HCT116 (cell line): Measurements from ENCODE around the gene PRKAG2. TPM values are rescaled to one million over a fixed set of nuclear protein-coding genes. Genes with fewer than 3 reads are reported as not detected.

Experiments
- ATAC-seq: fragments of 200-7000 bp; cut with Tn5 transposase; 2 replicates; pipeline ENCODE4 v1.9.1; 2020; ENCODE audit warnings: mild to moderate bottlenecking, moderate library complexity
- BruUV-seq: library from RNA; stranded (reverse); fragments of 400-500 nt; replicated peaks from 2 replicates; lab custom pipeline; 2021; lab: Mats Ljungman, UMichigan
- CTCF ChIA-PET: fragments of 300-600 bp; sonication (Branson Sonifier 250); formaldehyde crosslinking; loops from one replicate; lab custom pipeline; 2021; ENCODE audit warnings: antibody characterized with exemption; lab: Charles Lee
- POLR2A ChIA-PET: fragments of 300-600, 350-600 bp; sonication (Branson Sonifier 250); formaldehyde crosslinking; loops from one replicate; lab custom pipeline; 2021; ENCODE audit warnings: antibody characterized with exemption; lab: Charles Lee
- RAD21 ChIA-PET, 2 experiments: fragments of 300-600 bp; sonication (Branson Sonifier 250); formaldehyde crosslinking; loops; one replicate each; lab custom pipeline; 2023; ENCODE audit warnings: low total read pairs in 2 of 2; ENCODE audit not compliant: uncharacterized antibody in 2 of 2, unreplicated experiment in 2 of 2, low non-redundant PET in 1 of 2; lab: Charles Lee
- DNase-seq: peaks from one replicate; pipeline ENCODE4 v3.0.0-alpha.2; 2010; ENCODE audit warnings: low read depth, low spot score
- H2AFZ ChIP-seq: fragments of 200-600 bp; shearing (Covaris generic), sonication (generic); 2 replicates; pipeline ENCODE4 v1.6.1; 2017; ENCODE audit warnings: low read depth, mixed run types, mixed read lengths, antibody characterized with exemption, low read length; ENCODE audit not compliant: poor library complexity, severe bottlenecking
- H3K27ac ChIP-seq: 2 replicates; pipeline ENCODE4 v1.5.1; 2012; ENCODE audit warnings: low read depth, low read length
- H3K27me3 ChIP-seq: fragments of 200-600 bp; sonication (generic); 2 replicates; pipeline ENCODE4 v1.6.1; 2016; ENCODE audit warnings: mixed run types, low read length, mixed read lengths; ENCODE audit not compliant: insufficient read depth
- H3K36me3 ChIP-seq, 2 experiments: fragments of 200-500 bp in 1 of 2; fragments of 200-600 bp in 1 of 2; sonication (Bioruptor generic) in 1 of 2; sonication (generic) in 1 of 2; 2 replicates each; pipeline versions ENCODE4 v1.5.1 to v1.6.1; 2014 to 2016; ENCODE audit warnings: low read length in 2 of 2, inconsistent platforms in 1 of 2, mixed read lengths in 1 of 2, mixed run types in 1 of 2; ENCODE audit not compliant: insufficient read depth in 2 of 2, control insufficient read depth in 1 of 2
- H3K4me1 ChIP-seq, 2 experiments: fragments of 200-600 bp in 1 of 2; sonication (generic) in 1 of 2; 2 replicates each; pipeline versions ENCODE4 v1.5.1 to v1.6.1; 2012 to 2017; ENCODE audit warnings: low read length in 2 of 2, inconsistent platforms in 1 of 2, mild to moderate bottlenecking in 1 of 2, mixed read lengths in 1 of 2, mixed run types in 1 of 2, moderate library complexity in 1 of 2; ENCODE audit not compliant: insufficient read depth in 2 of 2, control insufficient read depth in 1 of 2
- H3K4me2 ChIP-seq: fragments of 200-600 bp; sonication (generic); 2 replicates; pipeline ENCODE4 v1.6.1; 2017; ENCODE audit warnings: mixed run types, low read length, mixed read lengths
- H3K4me3 ChIP-seq, 2 experiments: fragments of 200-600 bp in 1 of 2; sonication (generic) in 1 of 2; replicated peaks in 1 of 2; 2 replicates each; pipeline ENCODE4 v1.5.1; 2011 to 2016; ENCODE audit warnings: low read length in 2 of 2, control low read depth in 1 of 2, low read depth in 1 of 2, mild to moderate bottlenecking in 1 of 2, mixed read lengths in 1 of 2, mixed run types in 1 of 2
- H3K79me2 ChIP-seq: fragments of 200-600 bp; sonication (generic); 2 replicates; pipeline ENCODE4 v1.6.1; 2017; ENCODE audit warnings: mild to moderate bottlenecking, mixed run types, low read length, moderate library complexity, mixed read lengths; ENCODE audit not compliant: insufficient read depth
- H3K9ac ChIP-seq: fragments of 200-600 bp; sonication (generic); 2 replicates; pipeline ENCODE4 v1.6.1; 2016; ENCODE audit warnings: low read length, mixed read lengths
- H3K9me2 ChIP-seq: fragments of 200-600 bp; sonication (generic), shearing (Covaris generic); 2 replicates; pipeline ENCODE4 v1.6.1; 2017; ENCODE audit warnings: mixed run types, mild to moderate bottlenecking, moderate library complexity; ENCODE audit not compliant: insufficient read depth
- H3K9me3 ChIP-seq, 2 experiments: fragments of 200-500 bp in 1 of 2; fragments of 200-600 bp in 1 of 2; sonication (Bioruptor generic) in 1 of 2; sonication (generic) in 1 of 2; 2 replicates each; pipeline ENCODE4 v1.6.1; 2014 to 2017; ENCODE audit warnings: low read length in 2 of 2, mixed read lengths in 2 of 2, inconsistent platforms in 1 of 2, low read depth in 1 of 2, mild to moderate bottlenecking in 1 of 2, mixed run types in 1 of 2, moderate library complexity in 1 of 2; ENCODE audit not compliant: control insufficient read depth in 1 of 2, insufficient read depth in 1 of 2
- H4K20me1 ChIP-seq: fragments of 200-600 bp; sonication (generic), shearing (Covaris generic); 2 replicates; pipeline ENCODE4 v1.6.1; 2017; ENCODE audit warnings: mixed run types, mild to moderate bottlenecking, moderate library complexity; ENCODE audit not compliant: insufficient read depth
- CEBPB ChIP-seq: IDR thresholded peaks from 2 replicates; pipeline ENCODE4 v1.6.1; 2012; ENCODE audit warnings: low read depth
- EGR1 ChIP-seq: IDR thresholded peaks from 2 replicates; pipeline ENCODE4 v1.6.1; 2012; ENCODE audit warnings: low read depth
- FOSL1 ChIP-seq: IDR thresholded peaks from 2 replicates; pipeline ENCODE4 v1.6.1; 2012; ENCODE audit warnings: low read depth
- POLR2AphosphoS5 ChIP-seq: IDR thresholded peaks from 2 replicates; pipeline ENCODE4 v1.6.1; 2011; ENCODE audit warnings: mild to moderate bottlenecking, low read depth, low read length, moderate library complexity
- SIN3A ChIP-seq: IDR thresholded peaks from 2 replicates; pipeline ENCODE4 v1.6.1; 2012; ENCODE audit warnings: low read depth
- SP1 ChIP-seq: IDR thresholded peaks from 2 replicates; pipeline ENCODE4 v1.6.1; 2012; ENCODE audit warnings: low read depth
- TCF7L2 ChIP-seq: IDR thresholded peaks from 2 replicates; pipeline ENCODE4 v1.7.0; 2011; ENCODE audit warnings: borderline replicate concordance, inconsistent platforms; ENCODE audit not compliant: insufficient read depth, insufficient read length; ENCODE audit errors: extremely low read depth
- ZBTB33 ChIP-seq: IDR thresholded peaks from 2 replicates; pipeline ENCODE4 v1.6.1; 2011; ENCODE audit warnings: mild to moderate bottlenecking, low read length, moderate library complexity; ENCODE audit not compliant: insufficient replicate concordance; ENCODE audit errors: extremely low read depth
- ZFX ChIP-seq: fragments of 450-650 bp; IDR thresholded peaks from 2 replicates; pipeline ENCODE4 v1.6.1; 2017
- ZNF274 ChIP-seq: fragments of 200-500 bp; sonication (Bioruptor generic); IDR thresholded peaks from 2 replicates; pipeline ENCODE4 v1.6.1; 2014; ENCODE audit warnings: mild to moderate bottlenecking, low read depth, low read length, inconsistent platforms
- intact Hi-C: fragments of 100-400 bp; cut with micrococcal nuclease; formaldehyde crosslinking; loops from 2 replicates; pipeline ENCODE4 v1.10.0; 2022
- total RNA-seq: library from RNA; stranded (reverse); gene quantifications from one replicate; pipeline ENCODE4 v1.2.1, GENCODE V29; 2021; ENCODE audit not compliant: unreplicated experiment
- TF ChIP-seq, protein P1 (sequence below), 3 experiments: fragments of 200-600 bp in 1 of 3; sonication (generic) in 1 of 3; IDR thresholded peaks in 2 of 3; conservative IDR thresholded peaks in 1 of 3; 2 replicates each; pipeline ENCODE4 v1.5.1; 2012 to 2017; ENCODE audit warnings: low read depth in 2 of 3, low read length in 2 of 3, antibody characterized with exemption in 1 of 3, borderline replicate concordance in 1 of 3, control low read depth in 1 of 3, mild to moderate bottlenecking in 1 of 3, mixed read lengths in 1 of 3, mixed run types in 1 of 3, moderate library complexity in 1 of 3; ENCODE audit not compliant: insufficient read depth in 1 of 3
- TF ChIP-seq, protein P2 (sequence below): IDR thresholded peaks from 2 replicates; pipeline ENCODE4 v1.6.1; 2012

PRKAG2 gene
- total RNA-seq, 1 experiment from 2014 or later: 23.6 TPM

GRCh38 chr7:151789380-151789947 is 87.5 kb downstream of the PRKAG2 start:
- H2AFZ ChIP-seq: no peak overlapping the region
- no peaks in the 10 kb centered on the region for H3K36me3 ChIP-seq
- no TSS peak for BruUV-seq
- ChIA-PET CTCF (no interaction called here), POLR2A (no interaction called here), RAD21 (no interaction called here)
- H3K4me1 ChIP-seq: peaks cover 0 to 9% of the 10 kb centered on the region in 2 experiments; a peak in 2 of 4 replicates
- intact Hi-C loops: no loop called here
- H3K27me3 ChIP-seq: no peaks in the 10 kb centered on the region
- no peak overlapping the region for H3K27ac ChIP-seq
- DNase-seq: no peak
- no peak overlapping the region for H3K4me3 ChIP-seq
- H4K20me1 ChIP-seq: no peaks in the 10 kb centered on the region
- no peak overlapping the region for H3K9ac ChIP-seq
- TF ChIP-seq TCF7L2: no peak
- no peak for TF ChIP-seq ZNF274
- TF ChIP-seq SIN3A: no peak
- no peak for TF ChIP-seq CEBPB
- no peak for TF ChIP-seq FOSL1
- TF ChIP-seq ZBTB33: no peak
- no peak for TF ChIP-seq POLR2AphosphoS5
- TF ChIP-seq, protein P1, sequence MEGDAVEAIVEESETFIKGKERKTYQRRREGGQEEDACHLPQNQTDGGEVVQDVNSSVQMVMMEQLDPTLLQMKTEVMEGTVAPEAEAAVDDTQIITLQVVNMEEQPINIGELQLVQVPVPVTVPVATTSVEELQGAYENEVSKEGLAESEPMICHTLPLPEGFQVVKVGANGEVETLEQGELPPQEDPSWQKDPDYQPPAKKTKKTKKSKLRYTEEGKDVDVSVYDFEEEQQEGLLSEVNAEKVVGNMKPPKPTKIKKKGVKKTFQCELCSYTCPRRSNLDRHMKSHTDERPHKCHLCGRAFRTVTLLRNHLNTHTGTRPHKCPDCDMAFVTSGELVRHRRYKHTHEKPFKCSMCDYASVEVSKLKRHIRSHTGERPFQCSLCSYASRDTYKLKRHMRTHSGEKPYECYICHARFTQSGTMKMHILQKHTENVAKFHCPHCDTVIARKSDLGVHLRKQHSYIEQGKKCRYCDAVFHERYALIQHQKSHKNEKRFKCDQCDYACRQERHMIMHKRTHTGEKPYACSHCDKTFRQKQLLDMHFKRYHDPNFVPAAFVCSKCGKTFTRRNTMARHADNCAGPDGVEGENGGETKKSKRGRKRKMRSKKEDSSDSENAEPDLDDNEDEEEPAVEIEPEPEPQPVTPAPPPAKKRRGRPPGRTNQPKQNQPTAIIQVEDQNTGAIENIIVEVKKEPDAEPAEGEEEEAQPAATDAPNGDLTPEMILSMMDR (IDR thresholded peaks at IDR 0.05 in 2 of 3, conservative IDR thresholded peaks at IDR 0.05 in 1 of 3; ENCODE audit: borderline replicate concordance in 1 of 3, insufficient read depth in 1 of 3, low read depth in 2 of 3, low read length in 2 of 3): no peak
- no peak for TF ChIP-seq EGR1
- TF ChIP-seq ZFX: no peak
- TF ChIP-seq, protein P2, sequence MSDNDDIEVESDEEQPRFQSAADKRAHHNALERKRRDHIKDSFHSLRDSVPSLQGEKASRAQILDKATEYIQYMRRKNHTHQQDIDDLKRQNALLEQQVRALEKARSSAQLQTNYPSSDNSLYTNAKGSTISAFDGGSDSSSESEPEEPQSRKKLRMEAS: no peak
- TF ChIP-seq SP1: no peak
- no peak for ATAC-seq
- H3K4me2 ChIP-seq: no peak overlapping the region
- H3K79me2 ChIP-seq: no peaks in the 10 kb centered on the region
- H3K9me2 ChIP-seq: no peaks in the 10 kb centered on the region
- no peaks in the 10 kb centered on the region for H3K9me3 ChIP-seq
